ENCODE measurements around the gene ABLIM1.
A peak's percentile ranks its signal among the peaks of the same experiment; 100 is the strongest.

Gene ABLIM1

GRCh38 chr10:114513381-114513792 is 144.7 kb downstream of the ABLIM1 start:
- DNase-seq = no peak

DNA sequence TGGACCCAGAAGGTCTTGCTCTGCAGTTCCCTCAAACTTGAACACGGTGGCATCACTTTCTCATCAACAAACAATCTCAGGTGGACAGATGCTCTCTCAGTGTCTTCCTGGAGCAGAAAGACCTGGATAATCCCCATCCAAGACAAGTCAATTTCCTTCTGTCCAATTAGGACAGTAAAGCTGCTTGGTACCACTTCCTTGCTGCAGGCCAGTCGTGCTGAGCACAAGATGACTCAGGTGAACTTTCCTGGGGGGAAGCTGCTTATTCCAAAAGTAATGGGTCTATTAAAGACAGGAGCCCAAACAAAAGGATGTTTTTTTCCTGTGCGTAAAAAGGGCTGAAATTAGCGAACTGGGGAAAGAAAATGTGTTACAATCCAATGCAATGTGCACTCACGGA is 146.2 kb downstream of the ABLIM1 start:
- no peak for DNase-seq

- DNase-seq = no peak
Measured at GRCh38 chr10:114508376-114508775, 149.7 kb downstream of the ABLIM1 start.

DNA sequence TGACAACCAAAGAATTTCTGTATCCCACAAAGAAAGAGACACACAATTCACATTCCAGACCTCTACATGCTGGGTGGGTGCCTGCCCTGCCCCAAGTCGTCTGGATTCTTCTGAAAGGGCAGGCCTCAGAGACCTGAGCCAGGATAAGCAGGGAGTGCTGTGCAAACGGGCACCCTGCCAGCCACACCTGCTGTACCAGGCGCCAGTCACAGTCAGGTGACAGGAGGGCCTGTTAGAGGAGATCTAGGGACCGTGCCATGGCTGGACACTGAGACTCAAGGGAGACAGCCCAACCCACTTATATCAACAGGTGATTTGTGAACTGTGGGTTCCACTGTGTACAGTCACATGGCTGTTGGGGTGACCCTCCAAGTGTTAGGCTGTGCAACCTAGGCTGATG is 150.6 kb downstream of the ABLIM1 start:
- no peak for DNase-seq

DNA sequence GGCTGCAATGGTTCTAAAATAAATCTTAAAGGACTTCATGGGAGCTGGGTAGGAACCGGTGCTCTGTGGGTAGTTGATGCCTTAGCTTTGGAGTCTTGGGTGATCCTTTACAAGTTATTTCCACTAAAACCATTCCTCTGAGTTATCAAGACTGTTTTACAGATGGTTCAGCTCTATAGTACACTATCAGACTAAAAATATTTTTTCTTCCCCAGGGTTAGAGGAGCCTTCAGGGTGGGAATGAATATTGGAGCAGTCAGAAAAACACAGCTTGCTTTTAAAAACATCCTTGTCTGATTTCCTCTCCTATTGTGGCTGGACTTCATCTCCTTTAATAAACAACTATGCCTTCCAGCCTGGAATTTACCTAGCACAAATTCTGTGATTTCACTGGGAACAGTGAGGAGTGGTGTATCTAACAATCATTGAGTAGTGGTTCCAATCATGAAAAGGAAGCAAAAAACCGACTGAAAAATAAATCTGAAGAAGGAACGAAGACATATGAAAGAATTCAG is 151.1 kb downstream of the ABLIM1 start:
- no peak for DNase-seq

GRCh38 chr10:114504769-114505579 is 153.1 kb downstream of the ABLIM1 start:
- no peak for DNase-seq

DNA sequence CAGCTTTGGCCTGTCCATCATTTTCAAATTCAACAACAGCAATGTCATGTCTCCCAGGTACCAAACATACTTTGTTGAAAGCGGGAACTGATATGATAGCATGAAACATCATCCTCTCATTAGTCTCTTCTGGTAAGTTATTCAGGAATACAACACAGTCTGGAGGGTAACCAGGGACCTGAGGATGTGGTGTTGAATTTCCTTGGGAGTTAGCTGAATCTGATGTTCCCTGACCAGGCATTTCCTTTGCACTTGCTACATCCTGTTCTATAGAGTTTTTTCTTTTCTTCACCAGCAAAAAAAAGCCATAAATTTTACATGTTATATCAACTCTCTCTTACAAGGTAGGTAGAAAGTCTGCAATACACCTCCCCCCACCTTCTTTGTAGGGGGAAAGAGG is 156.0 kb downstream of the ABLIM1 start:
- no peak for DNase-seq

- no peak for DNase-seq
Measured at GRCh38 chr10:114501650-114502049, 156.4 kb downstream of the ABLIM1 start.

DNA sequence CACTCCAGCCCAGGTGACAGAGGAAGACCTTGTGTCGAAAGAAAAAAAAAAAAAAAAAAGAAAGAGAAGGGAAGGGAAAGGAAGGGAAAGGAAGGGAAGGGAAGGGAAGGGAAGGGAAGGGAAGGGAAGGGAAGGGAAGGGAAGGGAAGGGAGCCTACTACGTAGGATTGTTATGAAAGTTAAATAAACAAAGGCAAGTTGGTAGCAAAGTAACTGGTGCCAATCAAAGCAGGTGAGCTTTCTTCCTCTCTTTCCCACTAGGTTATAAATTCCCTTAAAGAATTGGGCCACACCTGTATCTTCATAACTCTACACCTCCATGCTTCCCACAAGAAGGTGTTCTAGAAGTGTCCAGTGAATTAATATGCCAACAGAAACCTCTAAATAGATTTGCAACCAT is 157.4 kb downstream of the ABLIM1 start:
- DNase-seq = no peak

DNA sequence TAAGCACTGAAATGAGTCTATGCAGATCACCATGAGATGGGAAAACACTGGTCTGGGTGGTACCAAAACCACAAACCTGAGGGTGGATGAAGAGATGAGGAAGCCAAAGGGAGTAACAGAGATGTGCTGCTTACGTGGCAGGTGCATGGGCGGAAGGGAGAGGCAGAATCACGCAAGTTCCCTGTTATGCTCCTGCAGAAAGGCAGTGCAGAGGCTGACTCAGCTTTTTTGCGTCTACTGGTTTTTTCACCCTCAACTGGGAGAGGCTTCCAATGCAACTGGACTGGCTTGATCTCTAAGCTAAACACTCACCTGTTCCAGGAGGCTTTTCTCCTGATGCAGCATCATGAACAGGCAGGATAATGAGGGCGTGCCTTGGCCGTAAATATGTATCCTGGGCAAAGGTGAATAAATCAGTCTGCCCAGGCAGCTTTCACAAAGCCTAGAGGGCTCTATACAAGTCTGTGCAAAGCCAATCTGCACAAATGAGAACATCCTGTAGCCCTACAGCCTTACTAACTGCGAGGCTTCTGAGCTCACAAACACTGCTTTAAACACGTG is 158.4 kb downstream of the ABLIM1 start:
- DNase-seq = peak; percentile 66

- DNase-seq = no peak
Measured at GRCh38 chr10:114499116-114499515, 159.0 kb downstream of the ABLIM1 start.

GRCh38 chr10:114498413-114499111 is 159.5 kb downstream of the ABLIM1 start:
- no peak for DNase-seq

DNA sequence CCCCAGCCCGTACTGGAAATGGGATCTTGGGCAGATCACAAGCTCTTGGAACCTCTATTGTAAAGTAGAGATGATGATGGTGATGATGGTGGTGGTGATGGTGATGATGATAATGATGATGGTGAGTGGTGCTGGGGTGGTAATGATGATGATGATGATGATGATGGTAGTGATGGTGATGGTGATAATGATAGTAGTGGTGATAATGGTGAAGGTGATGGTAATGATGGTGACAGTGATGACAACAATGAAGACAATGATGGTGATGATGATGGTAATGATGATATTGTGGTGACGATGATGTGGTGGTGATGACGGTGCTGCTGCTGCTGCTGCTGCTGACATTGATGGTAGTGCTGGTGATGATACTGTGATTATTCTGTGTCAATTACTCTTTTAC is 162.8 kb downstream of the ABLIM1 start:
- no peak for DNase-seq

- peak; percentile 64 for DNase-seq
Measured at GRCh38 chr10:114492351-114493037, 165.6 kb downstream of the ABLIM1 start.

DNA sequence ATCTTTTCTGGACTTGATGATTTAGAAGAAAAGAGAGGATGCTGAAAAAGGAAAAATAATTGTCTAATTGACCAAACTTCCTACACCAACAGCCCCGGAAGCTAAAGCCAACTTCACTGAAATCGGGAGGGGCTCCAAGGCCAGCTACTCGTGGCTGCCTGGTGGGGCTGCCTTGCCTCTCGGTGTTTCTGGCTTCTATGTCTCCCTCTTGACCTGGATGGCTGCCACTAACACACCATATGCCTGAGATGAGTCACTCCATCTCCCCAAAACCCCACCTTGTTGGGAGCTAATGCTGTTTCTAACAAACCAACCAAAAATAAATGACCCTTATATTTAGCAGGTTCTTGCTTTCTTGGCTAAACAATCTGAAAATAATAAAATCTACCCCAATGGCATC is 166.1 kb downstream of the ABLIM1 start:
- no peak for DNase-seq

DNA sequence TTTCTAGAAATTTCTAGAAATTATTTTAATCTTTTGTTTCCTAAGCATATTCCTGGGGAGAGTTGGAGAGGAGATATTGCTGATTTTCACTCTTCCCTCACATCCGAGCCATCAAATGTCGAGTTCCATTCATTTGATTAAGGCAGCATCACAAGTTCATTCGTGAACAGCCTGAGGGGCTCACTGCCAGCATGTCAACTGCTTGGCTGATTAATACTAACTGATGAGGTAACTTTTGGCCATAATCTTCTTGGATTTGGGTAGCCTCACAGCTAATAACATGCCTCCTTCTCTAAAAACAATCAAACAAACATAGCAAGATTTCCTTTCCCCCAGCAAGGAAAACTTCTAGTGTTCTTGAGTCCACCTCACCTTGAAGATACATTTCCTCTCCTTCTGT is 166.7 kb downstream of the ABLIM1 start:
- DNase-seq = no peak

GRCh38 chr10:114489521-114490310 is 168.4 kb downstream of the ABLIM1 start:
- no peak for DNase-seq

DNA sequence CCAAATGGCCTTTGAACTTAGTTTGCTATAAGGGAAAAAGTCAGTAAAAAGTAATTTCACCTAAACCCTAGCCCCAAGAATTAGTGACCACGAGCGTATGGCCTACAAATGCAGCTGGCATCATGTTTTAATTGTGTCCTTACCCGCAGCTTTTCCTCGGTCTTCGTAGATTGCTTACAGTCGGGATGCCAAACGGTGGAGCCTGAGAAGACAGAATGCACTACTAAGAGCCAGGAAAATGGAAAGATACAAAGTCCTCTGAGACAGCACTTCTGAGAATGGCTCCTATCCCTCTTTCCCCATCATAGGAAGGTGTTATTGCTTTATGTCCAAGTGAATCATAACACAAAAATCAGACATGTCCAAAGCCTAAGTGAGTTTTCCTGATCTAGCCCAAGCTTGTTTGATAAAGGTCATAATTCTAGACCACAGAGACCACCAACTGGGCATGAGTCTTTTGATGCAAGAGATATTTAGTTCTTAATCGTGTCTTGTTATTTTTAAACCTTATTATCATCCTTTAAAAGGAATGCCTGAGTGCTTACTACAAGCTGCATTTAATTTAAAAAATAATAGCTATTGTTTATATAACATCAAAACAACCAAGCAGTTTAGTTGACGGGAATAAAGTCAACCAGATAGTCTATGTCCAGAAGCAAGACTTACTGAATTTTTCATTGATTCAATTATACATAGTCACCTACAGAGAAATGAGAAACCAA is 170.1 kb downstream of the ABLIM1 start:
- DNase-seq = no peak

GRCh38 chr10:114486938-114487814 is 170.9 kb downstream of the ABLIM1 start:
- no peak for DNase-seq

DNA sequence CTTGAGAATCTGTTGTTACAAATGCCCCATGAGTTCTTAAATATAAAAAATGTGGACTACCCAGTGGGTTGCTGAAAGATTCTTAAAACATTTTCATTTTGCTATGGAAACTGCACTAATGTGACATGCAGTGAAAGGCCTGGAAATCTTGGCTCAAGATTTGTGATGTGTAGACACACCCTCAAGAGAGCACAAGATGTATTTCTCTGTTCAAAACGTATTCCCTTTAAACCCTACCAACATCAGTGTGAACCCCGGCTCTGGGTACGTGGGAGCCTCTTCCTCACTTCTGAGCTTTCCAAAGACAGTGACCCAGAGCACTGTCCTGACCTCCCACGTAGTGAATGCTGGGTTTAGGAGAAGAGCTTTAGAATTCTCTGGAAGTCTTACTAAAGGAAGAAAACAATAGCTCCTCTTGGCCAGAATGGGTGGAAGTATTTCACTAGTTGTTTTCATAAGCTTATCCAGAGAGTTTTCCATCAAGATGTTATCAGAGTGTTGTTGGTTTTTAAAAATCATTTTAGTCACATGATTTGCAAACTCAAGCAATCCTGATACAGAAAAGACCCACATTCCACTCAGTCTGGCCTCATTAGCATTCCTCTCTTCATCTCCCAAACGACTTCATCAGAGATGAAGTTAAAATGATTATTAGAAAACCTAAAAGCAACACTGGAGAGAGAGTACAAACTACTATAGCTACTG is 172.2 kb downstream of the ABLIM1 start:
- DNase-seq = no peak
